Endothelial cell (in vitro differentiated cells): Measurements from ENCODE around the gene GSX1. TPM values are rescaled to one million over a fixed set of nuclear protein-coding genes. Genes with fewer than 3 reads are reported as not detected.

Source experiments
- DNase-seq: peaks from one replicate; pipeline ENCODE4 v3.0.0; 2021; ENCODE audit warnings: low spot score
- H3K27ac Mint-ChIP-seq: one replicate; pipeline ENCODE4 v1.8.0; 2021; ENCODE audit warnings: mixed read lengths, inconsistent platforms; ENCODE audit not compliant: unreplicated experiment
- H3K27me3 Mint-ChIP-seq: one replicate; pipeline ENCODE4 v1.8.0; 2021; ENCODE audit warnings: mild to moderate bottlenecking, moderate library complexity, mixed read lengths, inconsistent platforms; ENCODE audit not compliant: unreplicated experiment
- H3K36me3 Mint-ChIP-seq: one replicate; pipeline ENCODE4 v1.8.0; 2021; ENCODE audit warnings: mild to moderate bottlenecking, low read depth, mixed read lengths, inconsistent platforms; ENCODE audit not compliant: unreplicated experiment
- H3K4me1 Mint-ChIP-seq: one replicate; pipeline ENCODE4 v1.8.0; 2021; ENCODE audit warnings: mild to moderate bottlenecking, mixed read lengths, inconsistent platforms; ENCODE audit not compliant: unreplicated experiment
- H3K4me3 Mint-ChIP-seq: one replicate; pipeline ENCODE4 v1.8.0; 2021; ENCODE audit warnings: mild to moderate bottlenecking, mixed read lengths, inconsistent platforms; ENCODE audit not compliant: unreplicated experiment
- H3K9me3 Mint-ChIP-seq: one replicate; pipeline ENCODE4 v1.8.0; 2021; ENCODE audit warnings: mixed read lengths, inconsistent platforms; ENCODE audit not compliant: unreplicated experiment
- total RNA-seq: library from RNA; stranded (reverse); fragmentation: NEBNext Ultra II Directional; extraction: Animal tissue kit (Norgen Biotek cat#: 25700); gene quantifications from one replicate; pipeline ENCODE4 v1.2.1, GENCODE V29; 2021; ENCODE audit not compliant: unreplicated experiment
- TF ChIP-seq, protein P1 (sequence below): fragments of 200-600 bp; sonication (generic); IDR thresholded peaks from one replicate; pipeline ENCODE4 v1.5.0; 2021; ENCODE audit warnings: antibody characterized with exemption; ENCODE audit not compliant: unreplicated experiment

The GSX1 gene
- total RNA-seq, 1 donor from 2014 or later: not detected

DNA sequence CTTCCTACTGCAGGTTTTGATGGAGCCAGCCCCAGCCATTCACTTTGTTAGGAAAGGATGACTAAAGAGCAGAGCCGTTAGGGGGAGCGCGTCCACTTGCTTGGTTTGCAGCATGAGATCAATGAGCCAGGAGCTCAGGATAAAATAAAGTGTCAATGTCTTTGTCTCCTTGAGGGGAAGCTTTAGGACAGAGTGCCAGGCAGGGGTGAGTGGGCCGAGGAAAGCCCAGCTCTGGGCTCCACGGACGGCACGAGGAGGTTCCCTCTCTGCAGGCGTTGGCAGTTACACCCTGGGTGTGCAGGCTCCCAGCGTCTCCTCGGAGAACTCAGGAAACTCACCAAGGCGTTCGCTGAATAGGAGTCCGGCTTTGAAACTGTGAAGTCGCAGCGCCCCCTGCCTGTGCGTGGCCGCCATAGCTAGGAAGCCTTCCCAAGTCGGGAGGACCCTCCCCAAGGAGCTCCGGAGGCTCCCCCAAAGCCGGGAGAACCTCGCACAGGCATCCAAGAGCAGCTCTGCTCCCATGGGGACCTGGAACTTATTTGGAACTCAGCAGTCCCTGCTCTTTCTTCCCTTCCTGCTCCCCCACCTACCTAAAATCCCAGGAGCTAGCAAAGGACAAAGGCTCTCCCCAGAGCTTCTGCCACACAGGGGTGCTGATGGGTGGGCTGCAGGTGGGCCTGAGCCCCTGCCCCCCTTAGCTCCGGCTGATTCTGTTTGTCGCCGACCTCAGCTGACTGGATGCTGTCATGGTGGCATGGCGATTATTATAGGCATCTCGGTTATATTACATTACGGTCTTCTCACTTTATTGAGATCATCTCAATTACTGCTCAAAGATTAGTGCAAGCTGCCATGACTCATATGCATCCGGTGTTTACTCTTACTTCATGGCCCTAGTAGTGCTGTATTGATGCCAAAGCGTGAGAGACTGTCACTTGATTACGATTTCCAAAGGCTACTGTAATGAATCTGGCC, 34.4 kb downstream of the GSX1 start:
- TF ChIP-seq, protein P1, sequence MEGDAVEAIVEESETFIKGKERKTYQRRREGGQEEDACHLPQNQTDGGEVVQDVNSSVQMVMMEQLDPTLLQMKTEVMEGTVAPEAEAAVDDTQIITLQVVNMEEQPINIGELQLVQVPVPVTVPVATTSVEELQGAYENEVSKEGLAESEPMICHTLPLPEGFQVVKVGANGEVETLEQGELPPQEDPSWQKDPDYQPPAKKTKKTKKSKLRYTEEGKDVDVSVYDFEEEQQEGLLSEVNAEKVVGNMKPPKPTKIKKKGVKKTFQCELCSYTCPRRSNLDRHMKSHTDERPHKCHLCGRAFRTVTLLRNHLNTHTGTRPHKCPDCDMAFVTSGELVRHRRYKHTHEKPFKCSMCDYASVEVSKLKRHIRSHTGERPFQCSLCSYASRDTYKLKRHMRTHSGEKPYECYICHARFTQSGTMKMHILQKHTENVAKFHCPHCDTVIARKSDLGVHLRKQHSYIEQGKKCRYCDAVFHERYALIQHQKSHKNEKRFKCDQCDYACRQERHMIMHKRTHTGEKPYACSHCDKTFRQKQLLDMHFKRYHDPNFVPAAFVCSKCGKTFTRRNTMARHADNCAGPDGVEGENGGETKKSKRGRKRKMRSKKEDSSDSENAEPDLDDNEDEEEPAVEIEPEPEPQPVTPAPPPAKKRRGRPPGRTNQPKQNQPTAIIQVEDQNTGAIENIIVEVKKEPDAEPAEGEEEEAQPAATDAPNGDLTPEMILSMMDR: peak; percentile 95
- Mint-ChIP-seq H3K27me3 (peaks cover 7% of the 10 kb centered on the region), H3K4me3 (peak overlapping the region; percentile 59), H3K9me3 (no peaks in the 10 kb centered on the region), H3K36me3 (no peaks in the 10 kb centered on the region), H3K27ac (no peak overlapping the region), H3K4me1 (no peaks in the 10 kb centered on the region)
- DNase-seq: peak; percentile 92

DNA sequence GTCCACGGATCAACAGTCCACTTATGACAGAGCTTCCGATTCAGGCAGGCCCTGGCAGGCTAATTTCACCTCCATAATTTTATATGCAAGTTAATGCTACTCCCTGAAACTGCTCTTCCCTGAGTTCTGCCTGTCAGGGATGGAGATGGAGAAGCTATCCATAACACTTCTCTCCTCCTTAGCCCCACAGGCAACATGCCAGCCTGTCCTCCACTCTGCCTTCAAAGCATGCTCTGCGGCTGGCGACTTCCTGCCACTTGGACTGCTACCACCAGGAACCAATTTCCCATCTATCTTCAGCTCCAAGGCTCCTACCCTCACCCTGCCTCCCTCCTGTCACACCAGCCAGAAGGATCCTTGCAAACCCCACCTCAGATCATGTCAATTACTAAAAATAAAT, 35.4 kb downstream of the GSX1 start:
- no peak for DNase-seq
- peaks cover 7% of the 10 kb centered on the region for H3K27me3 Mint-ChIP-seq
- no peaks in the 10 kb centered on the region for H3K36me3 Mint-ChIP-seq
- no peaks in the 10 kb centered on the region for H3K9me3 Mint-ChIP-seq
- H3K4me1 Mint-ChIP-seq: no peaks in the 10 kb centered on the region
- TF ChIP-seq, protein P1: no peak
- no peak overlapping the region for H3K27ac Mint-ChIP-seq
- no peak overlapping the region for H3K4me3 Mint-ChIP-seq

DNA sequence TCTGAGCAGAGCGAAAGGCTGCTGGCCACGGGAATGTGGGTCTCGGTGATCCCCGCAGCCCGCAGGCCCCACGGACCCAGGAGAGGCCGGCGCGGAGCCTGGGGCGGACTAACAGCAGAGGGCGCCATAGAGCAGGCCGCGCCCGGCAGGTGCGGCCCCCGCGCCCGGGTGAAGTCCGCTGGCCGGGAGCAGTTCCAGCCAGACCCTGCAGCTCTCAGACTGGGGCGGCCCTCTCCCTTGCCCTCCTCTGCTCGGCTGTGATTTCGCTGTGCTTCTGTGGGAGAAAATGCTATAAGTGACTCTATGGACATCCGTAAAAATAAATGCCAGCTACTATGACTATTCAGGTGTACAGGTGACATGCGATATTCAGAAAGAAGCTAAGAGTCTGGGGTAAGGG, 37.7 kb downstream of the GSX1 start:
- Mint-ChIP-seq H3K4me3 (no peak overlapping the region), H3K9me3 (no peaks in the 10 kb centered on the region), H3K27ac (no peak overlapping the region), H3K27me3 (peaks cover 2% of the 10 kb centered on the region), H3K36me3 (no peaks in the 10 kb centered on the region), H3K4me1 (peaks cover 4% of the 10 kb centered on the region)
- DNase-seq: peak; percentile 81
- TF ChIP-seq, protein P1: peak; percentile 96

DNA sequence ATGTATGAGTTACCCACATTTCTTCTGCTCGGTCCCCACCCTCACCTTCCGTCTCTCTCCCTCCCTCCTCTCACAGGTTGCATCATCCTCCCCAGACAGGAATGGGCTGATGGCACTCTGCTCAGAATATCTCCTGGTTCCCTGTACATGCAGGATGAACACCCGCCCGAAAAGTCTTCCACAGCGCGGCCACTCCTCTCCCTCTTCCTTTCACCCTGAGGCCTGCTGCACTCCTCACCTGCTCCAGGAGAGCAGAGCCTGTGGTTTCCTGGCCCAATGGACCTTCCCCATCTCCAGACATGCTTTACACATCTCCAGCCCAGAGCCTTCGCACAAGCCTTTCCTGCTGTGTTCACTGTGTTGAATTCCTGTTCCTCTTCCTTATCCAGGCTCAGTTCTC, 40.9 kb downstream of the GSX1 start:
- Mint-ChIP-seq H3K27me3 (no peaks in the 10 kb centered on the region), H3K36me3 (no peaks in the 10 kb centered on the region), H3K9me3 (no peaks in the 10 kb centered on the region), H3K4me3 (no peak overlapping the region), H3K4me1 (peaks cover 4% of the 10 kb centered on the region), H3K27ac (no peak overlapping the region)
- TF ChIP-seq, protein P1: no peak
- no peak for DNase-seq

DNA sequence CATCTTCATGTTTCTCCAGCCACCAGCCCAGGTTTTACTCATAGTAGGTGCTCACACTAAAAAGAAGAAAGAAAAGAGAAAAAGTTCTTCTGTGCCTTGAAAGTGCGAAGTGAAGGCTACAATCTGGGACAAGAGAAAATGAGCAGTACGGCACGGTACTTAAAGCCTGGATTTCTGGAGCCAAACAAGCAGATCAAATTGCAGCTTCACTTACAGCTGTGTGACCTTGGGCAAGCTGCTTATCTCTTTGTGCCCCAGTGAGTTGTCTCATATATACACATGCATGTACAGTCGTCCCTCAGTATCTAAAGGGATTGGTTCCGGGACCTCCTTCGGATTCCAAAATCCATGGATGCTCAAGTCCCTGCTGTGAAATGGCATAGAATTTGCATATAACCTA, 41.8 kb downstream of the GSX1 start:
- Mint-ChIP-seq H3K27me3 (no peaks in the 10 kb centered on the region), H3K27ac (no peak overlapping the region), H3K4me3 (no peak overlapping the region), H3K4me1 (peaks cover 4% of the 10 kb centered on the region), H3K36me3 (no peaks in the 10 kb centered on the region), H3K9me3 (no peaks in the 10 kb centered on the region)
- no peak for DNase-seq
- TF ChIP-seq, protein P1: no peak
